HG02759 (cell line): ENCODE results near the gene PRKAA1.
A peak's percentile ranks its signal among the peaks of the same experiment; 100 is the strongest.
"Not testable (repeated sequence)": the region's sequence is repeated elsewhere in the genome, so short reads cannot be mapped to it uniquely, and the experiment has no call there.

ENCODE experiments used
- ATAC-seq: cut with Tn5 transposase; IDR thresholded peaks from one replicate; pipeline ENCODE4 v1.9.1; 2021; ENCODE audit warnings: mild to moderate bottlenecking, moderate library complexity; ENCODE audit not compliant: unreplicated experiment

PRKAA1 gene

DNA sequence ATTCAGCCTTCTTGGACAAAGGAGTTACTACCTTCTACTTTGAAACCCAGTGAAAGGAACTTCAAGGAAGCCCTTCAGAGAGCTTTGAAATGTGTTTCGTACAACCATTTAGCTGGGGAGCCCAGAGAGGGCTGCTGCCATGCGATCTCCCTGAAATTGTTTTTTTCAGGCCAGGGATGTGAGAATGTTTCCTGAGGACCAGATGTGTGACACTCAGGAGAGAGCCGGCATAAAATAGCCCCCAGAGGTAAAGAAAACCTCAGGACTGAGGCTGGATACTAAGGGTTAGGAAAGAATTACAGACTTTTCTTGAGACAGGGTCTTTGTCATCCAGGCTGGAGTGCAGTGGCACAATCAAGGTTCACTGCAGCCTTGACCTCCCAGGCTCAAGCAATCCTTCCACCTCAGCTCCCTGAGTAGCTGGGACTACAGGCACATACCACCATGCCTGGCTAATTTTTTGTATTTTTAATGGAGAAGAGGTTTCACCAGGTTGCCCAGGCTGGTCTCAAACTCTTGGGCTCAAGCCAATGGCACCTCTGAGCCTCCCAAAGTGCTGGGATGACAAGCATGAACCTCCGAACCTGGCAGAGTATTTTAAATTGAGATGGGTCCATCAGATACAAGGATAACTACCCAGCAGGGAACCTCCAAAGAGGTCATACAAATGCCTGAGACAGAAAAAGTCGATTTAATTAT lies 28.5 kb upstream of the PRKAA1 start:
- ATAC-seq, result no peak

DNA sequence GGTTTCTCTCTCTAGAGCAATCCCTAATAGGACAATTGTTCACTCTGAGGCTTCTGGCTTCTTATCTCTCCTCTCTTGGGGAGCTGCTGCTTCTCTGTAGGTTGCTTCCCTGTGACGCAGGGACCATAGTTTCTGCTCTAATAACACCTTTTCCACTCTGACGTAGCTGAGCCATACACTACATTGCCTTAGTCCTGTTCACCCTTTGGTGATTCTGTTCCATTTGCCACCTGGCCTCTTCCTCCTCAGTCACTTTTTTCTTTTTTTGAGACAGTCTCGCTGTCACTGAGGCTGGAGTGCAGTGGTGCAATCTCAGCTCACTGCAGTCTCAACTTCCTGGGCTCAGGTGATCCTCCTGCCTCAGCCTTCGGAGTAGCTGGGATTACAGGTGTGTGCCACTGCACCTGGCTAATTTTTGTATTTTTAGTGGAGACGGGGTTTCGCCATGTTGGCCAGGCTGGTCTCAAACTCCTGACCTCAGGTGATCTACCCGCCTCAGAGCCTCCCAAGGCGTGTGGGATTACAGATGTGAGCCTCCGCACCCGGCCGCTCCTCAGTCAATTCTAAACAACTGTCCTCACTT lies 27.4 kb upstream of the PRKAA1 start:
- not testable (repeated sequence) for ATAC-seq

DNA sequence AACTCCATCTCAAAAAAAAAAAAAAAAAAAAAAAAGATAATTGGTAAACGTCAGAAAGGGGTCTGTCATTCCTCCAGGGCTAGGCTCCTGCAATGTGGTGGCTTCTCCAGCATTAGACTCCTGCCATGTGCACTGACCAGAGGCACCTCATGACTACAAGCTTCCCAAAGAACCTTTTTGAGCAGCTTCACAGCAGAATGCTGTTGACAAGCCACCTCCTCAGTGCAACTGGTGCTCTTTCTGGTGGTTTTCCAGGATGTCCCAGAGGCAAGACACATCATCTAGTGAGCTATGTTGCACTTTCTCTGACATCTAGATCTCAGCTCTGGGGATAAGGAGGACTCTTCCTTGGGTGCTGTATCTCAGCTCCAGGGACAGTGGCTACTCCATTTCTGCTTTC lies 25.3 kb upstream of the PRKAA1 start:
- no peak for ATAC-seq

DNA sequence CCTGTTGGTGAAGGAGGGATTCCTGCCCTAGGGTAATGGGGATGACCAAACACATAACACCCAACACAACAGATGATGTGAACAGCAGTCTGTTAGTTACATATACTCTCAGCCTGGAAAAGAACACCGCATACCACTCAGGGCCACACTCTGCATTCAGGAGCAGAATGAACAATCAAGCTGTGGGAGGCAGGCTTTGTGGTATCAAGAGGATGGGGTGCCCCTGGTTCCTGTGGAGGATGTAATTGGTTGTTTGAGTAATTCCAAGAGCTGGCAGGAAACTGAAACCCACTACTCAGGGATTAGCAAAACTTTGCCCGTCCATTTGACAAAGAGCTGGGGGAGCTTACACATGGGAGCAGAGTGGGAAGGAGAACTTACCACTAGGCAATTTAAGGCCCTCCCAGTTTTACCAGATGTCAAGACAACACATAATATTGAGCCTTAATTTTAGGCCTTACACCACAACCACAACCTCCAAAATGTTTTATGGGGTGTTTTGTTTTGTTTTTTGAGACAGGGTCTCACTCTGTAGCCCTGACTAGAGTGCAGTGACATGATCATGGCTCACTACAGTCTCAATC lies 15.6 kb upstream of the PRKAA1 start:
- ATAC-seq, result no peak

DNA sequence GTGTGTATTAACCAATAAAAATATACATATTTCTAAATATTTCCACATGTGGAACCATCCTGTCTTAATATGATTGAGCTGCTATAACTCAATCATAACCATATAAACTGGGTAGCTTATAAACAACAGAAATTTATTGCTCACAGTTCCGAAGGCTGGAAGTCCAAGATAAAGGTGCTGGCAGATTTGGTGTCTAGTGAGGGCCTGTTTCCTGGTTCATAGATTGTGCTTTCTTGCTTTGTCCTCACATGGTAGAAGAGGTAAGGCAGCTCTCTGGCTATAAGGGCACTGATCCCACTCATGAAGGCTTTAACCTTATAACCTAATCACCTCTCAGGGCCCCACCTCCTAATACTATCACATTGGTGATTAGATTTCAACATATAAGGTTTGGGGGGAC lies 14.0 kb upstream of the PRKAA1 start:
- ATAC-seq, result no peak

DNA sequence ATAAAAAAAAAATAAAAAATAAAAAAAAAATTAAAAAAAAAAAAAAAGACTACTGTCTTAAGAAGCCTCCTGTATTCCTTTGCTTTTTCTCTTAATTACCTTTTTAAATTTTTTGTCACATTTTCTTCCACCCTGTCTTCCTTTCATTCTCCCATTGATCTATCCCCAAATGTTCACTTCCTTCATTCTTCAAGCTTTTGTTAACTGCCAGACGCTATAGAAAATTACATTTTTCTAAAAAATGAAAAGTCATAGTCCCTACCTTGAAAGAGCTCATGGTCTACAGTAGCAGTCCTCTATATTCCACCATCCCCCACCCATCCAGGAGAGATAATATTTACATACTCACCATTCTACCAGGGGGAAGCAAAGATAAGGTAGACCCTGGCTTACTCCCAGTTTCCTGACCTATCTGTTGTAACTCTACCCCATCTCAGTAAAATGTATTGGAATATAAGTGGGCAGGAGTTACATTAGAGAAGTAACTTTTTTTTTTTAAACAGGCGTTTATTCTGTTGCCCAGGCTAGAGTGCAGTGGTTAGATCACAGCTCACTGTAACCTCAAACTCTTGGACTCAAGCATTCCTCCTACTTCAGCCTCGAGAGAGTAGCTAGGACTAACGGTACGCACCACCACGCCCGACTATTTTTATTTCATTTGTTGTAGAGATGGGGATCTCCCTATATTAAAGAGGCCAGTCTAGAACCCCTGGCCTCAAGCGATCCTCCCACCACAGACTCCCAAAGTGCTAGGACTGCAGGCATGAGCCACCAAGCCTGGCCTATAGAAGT lies 3.8 kb upstream of the PRKAA1 start:
- ATAC-seq, result no peak

DNA sequence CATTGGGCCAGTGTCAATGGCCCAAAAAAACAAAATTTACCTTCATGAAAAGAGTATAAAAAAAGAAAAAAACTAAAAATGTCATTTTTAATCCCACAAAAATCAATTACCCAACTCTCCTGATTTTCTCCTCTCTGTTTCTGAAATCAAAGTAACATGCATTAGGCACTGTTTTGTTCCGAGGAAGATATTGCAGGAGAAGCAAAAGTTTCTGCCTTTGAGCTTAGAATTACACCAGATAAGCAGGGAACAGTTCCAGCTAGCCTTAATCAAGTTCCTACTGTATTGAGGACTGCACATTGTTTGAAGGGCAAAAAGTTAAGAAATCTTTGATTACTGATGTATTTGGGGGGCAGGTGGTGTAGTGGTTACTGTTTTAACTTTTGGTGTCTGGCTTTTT lies 1.1 kb upstream of the PRKAA1 start:
- ATAC-seq, result no peak

DNA sequence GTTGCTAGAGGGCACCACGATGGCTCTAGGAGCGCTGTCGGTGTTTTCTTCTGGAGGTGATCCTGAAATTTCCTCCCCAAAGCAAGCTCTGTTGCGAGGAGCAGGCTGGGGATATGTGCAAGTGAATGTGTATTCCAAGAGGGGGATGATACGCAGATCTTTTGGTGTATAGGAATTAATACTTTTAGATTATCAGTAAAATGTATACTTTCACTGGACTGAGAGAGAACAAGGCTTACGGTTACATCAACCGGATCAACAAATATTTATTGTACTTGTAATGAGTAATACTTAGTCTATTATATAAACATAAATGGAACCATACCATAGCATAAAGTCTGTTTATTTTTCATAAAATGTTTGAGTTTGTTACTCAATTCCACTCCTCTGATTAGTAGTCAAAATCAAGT lies 632 bp upstream of the PRKAA1 start:
- no peak for ATAC-seq

DNA sequence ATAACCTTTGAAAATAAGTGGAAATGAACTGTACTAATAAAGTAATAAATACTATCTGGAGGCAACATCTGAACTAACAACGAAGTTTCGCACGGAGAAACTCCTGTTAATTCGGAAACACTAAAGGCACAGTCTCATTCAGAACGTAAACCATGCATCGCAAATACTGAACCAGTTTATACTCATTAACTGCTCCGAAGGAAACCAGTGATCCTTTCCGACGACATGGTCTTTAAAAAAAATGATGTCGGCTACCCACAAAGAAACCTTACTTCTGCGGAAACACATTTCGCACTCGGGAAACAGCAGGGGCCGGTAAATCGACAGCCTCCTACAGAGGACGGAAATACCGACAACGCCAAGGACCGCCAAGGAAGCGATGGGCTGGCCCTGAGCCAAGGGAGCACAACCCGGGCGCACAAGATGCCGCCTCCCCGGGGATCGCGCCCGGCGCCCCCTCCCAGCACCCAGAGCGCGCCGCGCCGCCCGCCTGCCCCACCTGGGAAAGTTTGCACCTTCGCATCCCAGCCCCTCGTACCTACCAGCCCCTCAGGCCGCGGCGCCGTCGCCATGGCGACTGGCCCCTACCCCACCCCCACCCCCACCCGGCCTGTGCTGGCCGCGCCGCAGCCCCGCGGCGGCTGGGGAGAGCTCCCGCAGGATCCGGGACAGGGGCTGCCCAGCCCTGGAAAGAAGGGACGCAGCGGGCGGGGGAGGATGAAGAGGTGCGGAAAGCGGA lies 732 bp downstream of the PRKAA1 start:
- peak; percentile 46 for ATAC-seq

DNA sequence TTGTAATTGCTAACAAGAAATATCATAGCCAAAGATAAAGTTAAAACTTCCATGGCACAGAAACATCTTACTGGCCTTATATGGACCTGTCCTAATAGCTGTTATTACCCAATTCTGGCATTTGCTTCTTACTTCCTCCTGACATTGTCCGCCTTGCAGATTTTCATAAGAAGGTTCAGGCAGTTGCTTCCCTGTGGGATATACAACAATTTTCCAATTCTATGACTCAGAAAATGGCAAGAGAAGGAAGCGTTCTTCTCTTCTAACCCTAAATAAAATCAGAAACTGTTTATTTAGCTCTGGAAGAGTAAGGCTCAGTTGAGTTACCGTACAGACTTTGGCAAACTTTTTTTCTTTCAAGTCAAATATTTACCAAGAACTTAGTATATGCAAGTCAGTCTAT lies 1.7 kb downstream of the PRKAA1 start:
- no peak for ATAC-seq

DNA sequence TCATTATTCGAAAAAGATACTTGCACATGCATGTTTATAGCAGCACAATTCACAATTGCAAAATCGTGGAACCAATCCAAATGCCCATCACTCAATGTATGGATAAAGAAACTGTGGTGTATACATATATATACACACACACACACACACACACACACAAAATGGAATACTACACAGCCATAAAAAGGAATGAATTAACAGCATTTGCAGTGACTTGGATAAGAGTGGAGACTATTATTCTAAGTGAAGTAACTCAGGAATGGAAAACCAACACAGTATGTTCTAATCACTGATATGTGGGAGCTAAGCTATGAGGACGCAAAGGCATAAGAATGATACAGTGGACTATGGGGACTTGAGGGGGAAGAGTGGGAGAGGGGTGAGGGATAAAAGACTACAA lies 3.3 kb downstream of the PRKAA1 start:
- not testable (repeated sequence) for ATAC-seq

DNA sequence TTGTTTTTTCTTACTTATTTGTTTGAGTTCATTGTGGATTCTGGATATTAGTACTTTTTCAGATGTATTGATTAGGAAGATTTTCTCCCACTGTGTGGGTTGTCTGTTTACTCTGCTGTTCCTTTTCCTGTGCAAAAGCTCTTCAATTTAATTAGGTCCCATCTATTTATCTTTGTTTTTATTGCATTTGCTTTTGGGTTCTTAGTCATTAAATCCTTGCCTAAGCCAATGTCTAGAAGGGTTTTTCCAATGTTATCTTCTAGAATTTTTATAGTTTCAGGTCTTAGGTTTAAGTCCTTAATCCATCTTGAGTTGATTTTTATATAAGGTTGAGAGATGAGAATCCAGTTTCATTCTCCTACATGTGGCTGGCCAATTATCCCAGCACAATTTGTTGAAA lies 3.8 kb downstream of the PRKAA1 start:
- not testable (repeated sequence) for ATAC-seq

DNA sequence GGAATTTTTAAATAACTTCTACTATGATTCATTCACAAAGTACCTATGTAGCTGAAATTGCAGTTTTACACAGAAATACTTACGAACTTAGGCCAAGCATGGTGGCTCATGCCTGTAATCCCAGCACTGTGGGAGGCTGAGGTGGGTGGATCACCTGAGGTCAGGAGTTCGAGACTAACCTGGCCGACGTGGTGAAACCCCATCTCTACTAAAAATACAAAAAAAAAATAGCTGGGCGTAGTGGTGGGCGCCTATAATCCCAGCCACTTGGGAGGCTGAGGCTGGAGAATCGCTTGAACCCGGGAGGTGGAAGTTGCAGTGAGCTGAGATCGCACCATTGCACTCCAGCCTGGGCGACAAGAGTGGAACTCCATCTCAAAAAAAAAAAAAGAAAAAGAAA lies 5.5 kb downstream of the PRKAA1 start:
- not testable (repeated sequence) for ATAC-seq

DNA sequence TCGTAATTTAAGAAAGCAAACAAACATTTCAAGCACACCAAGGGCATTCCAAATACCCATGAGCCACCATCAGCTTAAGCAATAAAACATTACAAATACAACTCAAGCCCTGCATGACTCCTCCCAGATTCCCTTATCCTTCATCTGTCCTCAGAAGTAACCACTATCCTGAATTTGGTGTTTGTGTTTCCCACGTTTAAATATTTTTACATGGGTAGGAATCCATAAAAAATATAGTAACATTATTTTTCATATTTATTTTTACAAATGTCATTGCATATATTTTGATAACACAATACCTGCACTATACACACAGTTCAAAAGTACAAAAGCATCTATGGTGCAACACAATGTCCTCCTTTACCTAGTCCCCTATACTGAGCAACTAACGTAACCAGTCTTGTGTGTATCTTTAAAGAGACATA lies 6.4 kb downstream of the PRKAA1 start:
- no peak for ATAC-seq

DNA sequence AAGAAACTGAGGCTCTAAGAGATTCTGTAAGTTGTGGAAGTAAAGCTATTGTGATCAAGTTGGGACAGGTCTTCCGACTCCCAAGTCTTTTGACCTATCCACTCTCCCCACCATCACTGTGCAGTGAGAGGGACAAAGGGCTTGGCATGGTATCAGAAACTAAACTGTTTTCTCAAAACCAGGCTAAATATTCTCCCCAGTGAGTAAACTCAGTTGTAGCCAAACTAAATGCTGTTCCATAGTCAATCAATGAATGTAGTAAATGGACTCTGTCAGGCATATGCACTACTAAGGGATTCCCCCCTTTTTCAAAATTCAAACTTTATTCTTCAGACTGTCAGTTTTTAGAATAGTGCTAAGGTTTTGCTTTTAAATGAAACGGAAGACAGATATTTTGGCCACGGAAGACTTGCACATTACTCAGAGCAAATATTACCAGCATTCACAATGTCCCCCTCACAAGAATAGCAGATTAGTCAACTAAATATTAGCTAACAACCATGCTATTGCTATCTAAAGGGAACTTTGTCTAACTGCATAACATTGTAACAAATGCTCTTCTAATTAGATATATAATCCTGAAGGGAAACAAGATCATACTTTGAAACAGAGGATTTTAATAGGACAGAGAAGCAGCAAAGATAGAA lies 7.1 kb downstream of the PRKAA1 start:
- ATAC-seq, result no peak

DNA sequence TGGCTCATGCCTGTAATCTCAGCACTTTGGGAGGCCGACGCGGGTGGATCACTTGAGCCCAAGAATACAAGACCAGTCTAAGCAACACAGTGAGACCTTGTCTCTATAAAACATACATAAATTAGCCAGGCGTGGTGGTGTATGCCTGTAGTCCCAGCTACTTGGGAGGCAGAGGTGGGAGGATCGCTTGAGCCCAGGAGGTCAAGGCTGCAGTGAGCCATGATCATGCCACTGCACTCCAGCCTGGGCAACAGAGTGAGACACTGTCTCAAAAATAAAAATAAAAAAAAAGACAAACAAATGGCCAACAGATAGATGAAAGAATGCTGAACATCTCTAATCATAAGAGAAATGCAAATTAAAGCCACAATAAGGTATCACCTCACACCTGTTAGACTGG lies 9.2 kb downstream of the PRKAA1 start:
- ATAC-seq, result not testable (repeated sequence)

DNA sequence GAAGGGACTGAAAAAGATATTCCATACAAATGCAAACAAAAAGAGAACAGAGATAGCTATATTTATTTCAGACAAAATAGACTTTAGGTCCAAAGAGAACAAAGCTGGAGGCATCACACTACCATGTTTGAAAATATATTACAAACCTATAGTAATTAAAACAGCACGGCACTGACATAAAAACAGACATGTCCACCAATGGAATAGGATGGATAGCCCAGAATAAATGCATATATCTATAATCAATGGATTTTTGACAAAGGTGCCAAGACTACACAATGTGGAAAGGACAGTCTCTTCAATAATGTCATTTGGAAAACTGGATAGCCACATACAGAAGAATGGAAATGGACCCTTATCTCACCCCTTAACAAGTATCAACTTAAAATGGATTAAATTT lies 10.2 kb downstream of the PRKAA1 start:
- no peak for ATAC-seq

DNA sequence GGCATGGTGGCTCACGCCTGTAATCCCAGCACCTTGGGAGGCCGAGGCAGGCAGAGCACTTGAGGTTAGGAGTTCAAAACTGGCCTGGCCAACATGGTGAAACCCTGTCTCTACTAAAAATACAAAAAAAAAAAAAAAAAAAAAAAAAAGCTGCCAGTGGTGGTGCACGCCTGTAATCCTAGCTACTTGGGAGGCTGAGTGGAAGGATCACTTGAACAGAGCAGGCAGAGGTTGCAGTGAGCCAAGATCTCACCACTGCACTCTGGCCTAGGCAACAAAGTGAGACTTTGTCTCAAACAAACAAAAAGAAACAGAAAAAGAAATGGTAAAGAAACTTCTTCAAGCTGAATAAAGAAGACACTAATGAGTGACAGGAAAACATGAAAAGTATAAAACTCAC lies 11.5 kb downstream of the PRKAA1 start:
- not testable (repeated sequence) for ATAC-seq

DNA sequence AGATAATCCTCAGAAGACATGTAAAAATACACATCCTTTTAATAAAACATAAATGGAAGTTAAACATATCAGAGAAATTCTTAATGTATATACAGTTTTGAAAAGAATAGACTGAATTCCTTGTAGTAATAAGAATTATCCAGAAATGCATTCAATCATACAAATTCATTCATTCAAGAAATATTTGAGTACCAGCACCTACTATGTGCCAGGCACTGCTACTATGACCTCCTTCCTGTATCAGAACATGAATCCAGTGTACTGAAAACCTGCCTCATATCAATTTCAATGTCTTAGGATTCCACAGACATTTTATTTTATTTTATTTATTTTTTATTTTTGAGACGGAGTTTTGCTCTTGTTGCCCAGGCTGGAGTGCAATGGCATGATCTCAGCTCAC lies 13.3 kb downstream of the PRKAA1 start:
- no peak for ATAC-seq

DNA sequence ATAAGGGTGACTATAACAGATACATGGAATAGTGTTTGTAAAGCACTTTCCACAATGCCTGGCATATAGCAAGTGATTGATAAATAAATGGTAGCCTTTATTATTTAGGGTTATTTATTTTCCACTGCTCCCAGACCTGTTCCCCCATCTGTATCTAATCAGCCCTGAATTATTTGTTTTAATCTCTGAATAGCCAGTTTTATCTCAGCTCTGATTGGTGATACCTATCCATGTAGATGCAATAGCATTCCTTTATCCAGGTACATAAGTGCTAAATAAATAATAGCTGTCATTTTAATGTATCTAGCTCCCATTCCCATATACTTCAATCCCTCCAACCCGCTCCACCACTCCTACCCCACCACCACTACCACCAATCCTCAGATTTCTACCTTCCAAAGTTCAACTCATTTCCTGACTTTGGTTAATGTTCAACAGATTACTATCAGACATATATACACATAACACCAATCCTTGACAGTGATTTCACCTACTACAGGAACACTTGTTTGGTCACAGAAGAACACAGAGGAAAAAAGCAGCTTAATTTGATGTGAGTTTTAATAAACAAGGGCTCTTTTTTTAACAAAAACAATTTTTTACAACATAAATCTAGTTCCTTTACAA lies 14.0 kb downstream of the PRKAA1 start:
- ATAC-seq, result no peak
